ENCODE data around the gene AIP.

Gene AIP

GRCh38 chr11:67538306-67538705, 55.5 kb downstream of the AIP start:
- no peak for DNase-seq

GRCh38 chr11:67538823-67539505, 56.1 kb downstream of the AIP start:
- DNase-seq, result no peak

GRCh38 chr11:67539550-67539949, 56.7 kb downstream of the AIP start:
- no peak for DNase-seq
